ENCODE results near the gene TRDMT1. TPM values are rescaled to one million over a fixed set of nuclear protein-coding genes. Genes with fewer than 3 reads are reported as not detected.

Gene TRDMT1
- total RNA-seq, 1 donor from 2014 or later, result 3.2 TPM

Other genes starting within 250 kb of the TRDMT1 start
- 0.12 TPM for gene CUBN, start 71.9 kb downstream of the TRDMT1 start, total RNA-seq
- 73.8 TPM for gene VIM, start 26.6 kb upstream of the TRDMT1 start, total RNA-seq